ENCODE results near the gene ADCY5.
"Not testable (repeated sequence)": the region's sequence is repeated elsewhere in the genome, so short reads cannot be mapped to it uniquely, and the experiment has no call there.

Gene ADCY5

DNA sequence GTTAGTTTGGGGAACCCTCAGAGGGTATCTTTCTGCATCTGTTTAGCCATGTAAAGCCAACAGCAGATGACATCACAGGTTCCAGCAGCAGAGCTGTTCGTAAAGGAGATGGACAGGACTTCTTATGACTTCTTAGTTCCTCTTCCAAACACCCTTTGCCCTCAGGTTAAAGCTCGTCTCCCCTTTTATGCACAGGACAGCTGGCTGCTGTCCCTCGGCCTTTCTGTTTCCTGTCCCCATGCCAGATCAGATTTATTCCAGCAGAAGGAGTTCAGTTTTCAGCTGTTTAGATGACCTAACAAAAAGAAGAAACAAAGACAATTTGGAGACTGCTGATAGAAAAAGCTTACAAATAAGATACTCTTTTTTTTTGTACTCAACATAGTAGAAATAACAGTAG lies 202.0 kb downstream of the ADCY5 start:
- DNase-seq, result no peak

DNA sequence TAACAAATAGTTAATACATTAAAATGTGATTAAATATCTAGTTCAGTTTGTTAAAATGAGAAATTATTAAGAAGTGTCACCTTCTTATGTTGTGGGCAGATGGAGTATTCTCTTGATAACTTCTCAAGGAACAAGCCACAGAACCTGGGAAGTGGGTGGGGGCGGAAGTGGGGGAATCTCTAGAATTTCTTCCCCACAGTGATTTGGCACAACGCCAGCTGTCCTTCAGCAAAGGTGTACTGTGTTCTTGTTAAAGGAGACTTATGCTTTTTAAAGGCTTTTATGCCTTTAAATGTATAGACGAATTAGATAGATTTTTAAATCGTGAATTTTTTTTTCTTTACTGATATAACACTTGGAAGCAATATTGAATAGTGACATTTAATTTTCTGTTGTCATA lies 204.8 kb downstream of the ADCY5 start:
- peak in 1 of 4 experiments; percentile 2 for DNase-seq

DNA sequence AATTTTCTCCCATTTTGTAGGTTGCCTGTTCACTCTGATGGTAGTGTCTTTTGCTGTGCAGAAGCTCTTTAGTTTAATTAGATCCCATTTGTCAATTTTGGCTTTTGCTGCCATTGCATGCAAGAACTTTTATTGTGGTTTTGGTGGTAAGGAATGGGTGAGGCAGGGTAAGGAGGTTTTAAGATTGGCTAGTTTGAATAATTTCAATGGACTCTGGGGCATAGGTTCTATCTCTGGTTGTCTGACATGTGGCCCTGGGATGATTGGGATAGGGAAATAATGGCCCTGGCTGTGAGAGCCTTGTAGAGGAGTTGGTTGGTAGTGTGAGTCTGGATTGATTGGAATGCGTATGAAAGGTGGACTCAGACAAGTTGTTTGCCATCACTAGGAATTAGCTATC lies 209.1 kb downstream of the ADCY5 start:
- DNase-seq, result no peak

DNA sequence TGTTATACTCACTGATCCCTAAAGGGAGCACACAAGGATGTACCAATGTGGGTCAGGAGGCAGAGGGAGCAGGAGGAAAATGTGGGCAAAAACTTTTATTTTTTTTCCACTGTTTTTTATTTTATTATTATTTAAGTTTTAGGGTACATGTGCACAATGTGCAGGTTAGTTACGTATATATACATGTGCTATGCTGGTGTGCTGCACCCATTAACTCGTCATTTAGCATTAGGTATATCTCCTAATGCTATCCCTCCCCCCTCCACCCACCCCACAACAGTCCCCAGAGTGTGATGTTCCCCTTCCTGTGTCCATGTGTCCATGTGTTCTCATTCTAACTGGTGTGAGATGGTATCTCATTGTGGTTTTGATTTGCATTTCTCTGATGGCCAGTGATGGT lies 209.7 kb downstream of the ADCY5 start:
- DNase-seq, result not testable (repeated sequence)

DNA sequence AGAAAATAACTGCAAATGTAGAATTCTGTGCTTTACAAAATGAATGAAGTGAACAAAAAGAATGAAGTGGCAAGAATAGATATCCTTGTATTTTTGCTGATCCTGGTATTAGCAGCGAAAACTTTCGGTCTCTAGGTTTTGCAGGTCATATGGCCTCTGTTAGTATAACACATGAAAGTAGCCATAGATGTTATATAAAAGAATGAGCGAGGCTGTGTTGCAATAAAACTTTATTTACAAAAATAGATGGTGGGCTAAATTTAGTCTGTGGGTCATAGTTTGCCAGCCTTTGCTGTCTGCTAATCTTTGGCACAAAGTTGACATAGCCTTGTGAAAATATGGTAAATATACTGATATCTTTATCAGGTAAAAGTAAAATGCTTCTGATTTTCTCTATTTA lies 212.0 kb downstream of the ADCY5 start:
- no peak for DNase-seq

All from suppressor macrophage (primary cell).